HG03565 (cell line): ENCODE results near the gene PXMP2.
"Not testable (repeated sequence)": the region's sequence is repeated elsewhere in the genome, so short reads cannot be mapped to it uniquely, and the experiment has no call there.

Experiments
- ATAC-seq: cut with Tn5 transposase; IDR thresholded peaks from one replicate; pipeline ENCODE4 v1.9.1; 2021; ENCODE audit warnings: mild to moderate bottlenecking, moderate library complexity; ENCODE audit not compliant: unreplicated experiment

PXMP2 gene

GRCh38 chr12:132747395-132747794, 60.0 kb downstream of the PXMP2 start:
- ATAC-seq: no peak

GRCh38 chr12:132747896-132748295, 60.5 kb downstream of the PXMP2 start:
- no peak for ATAC-seq

GRCh38 chr12:132748319-132748718, 60.9 kb downstream of the PXMP2 start:
- ATAC-seq: no peak

- not testable (repeated sequence) for ATAC-seq
Observed at GRCh38 chr12:132753670-132754069, 66.3 kb downstream of the PXMP2 start.

- no peak for ATAC-seq
Observed at GRCh38 chr12:132754160-132754932, 67.0 kb downstream of the PXMP2 start.
